ENCODE results near the gene ENOX1. TPM values are rescaled to one million over a fixed set of nuclear protein-coding genes. Genes with fewer than 3 reads are reported as not detected.

The ENOX1 gene
- total RNA-seq, 1 experiment from 2014 or later, result 1.5 TPM

DNA sequence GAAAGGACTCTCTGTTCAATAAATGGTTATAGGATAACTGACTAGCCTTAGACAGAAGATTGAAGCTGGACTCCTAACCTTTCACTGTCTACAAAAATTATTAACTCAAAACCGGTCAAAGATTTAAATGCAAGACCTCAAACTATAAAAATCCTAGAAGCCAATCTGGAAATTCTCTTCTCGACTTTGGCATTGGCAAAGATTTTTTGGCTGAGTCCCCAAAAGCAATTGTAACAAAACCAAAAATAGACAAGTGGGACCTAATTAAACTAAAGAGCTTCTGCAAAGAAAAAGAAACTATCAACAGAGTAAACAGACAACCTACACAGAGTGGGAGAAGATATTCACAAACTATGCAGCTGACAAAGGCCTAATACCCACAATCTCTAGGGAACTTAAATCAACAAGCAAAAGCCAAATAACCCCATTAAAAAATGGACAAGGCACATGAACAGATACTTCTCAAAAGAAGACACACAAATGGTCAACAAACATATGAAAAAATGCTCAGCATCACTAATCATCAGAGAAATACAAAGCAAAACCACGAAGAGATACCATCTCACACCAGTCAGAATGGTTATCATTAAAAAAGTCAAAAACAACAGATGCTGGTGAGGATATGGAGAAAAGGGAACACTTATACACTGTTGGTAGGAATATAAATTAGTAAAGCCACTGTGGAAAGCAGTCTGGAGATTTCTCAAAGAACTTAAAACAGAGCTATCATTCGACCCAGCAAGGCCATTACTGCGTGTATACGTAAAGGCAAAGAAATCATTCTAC lies 497.1 kb downstream of the ENOX1 start:
- DNase-seq, result no peak
- Mint-ChIP-seq H3K27me3 (ENCODE audit: unreplicated experiment) (no peaks in the 10 kb centered on the region), H3K9me3 (ENCODE audit: low read depth, unreplicated experiment) (no peaks in the 10 kb centered on the region)

GRCh38 chr13:43286751-43287150 lies 500.0 kb downstream of the ENOX1 start:
- intact Hi-C loops (cut with micrococcal nuclease; ENCODE audit: unreplicated experiment), result no loop called here
- H3K27ac Mint-ChIP-seq (ENCODE audit: unreplicated experiment), result no peak overlapping the region
- no TSS peak for BruUV-seq (replicated peaks)
- DNase-seq, result no peak
- no peak overlapping the region for H3K4me3 Mint-ChIP-seq (ENCODE audit: low read depth, unreplicated experiment)
- no peaks in the 10 kb centered on the region for H3K4me1 Mint-ChIP-seq (ENCODE audit: low read depth, unreplicated experiment)
- no peaks in the 10 kb centered on the region for H3K36me3 Mint-ChIP-seq (ENCODE audit: insufficient read depth, unreplicated experiment)
- H3K27me3 Mint-ChIP-seq (ENCODE audit: unreplicated experiment), result no peaks in the 10 kb centered on the region
- TF ChIP-seq, protein P1, sequence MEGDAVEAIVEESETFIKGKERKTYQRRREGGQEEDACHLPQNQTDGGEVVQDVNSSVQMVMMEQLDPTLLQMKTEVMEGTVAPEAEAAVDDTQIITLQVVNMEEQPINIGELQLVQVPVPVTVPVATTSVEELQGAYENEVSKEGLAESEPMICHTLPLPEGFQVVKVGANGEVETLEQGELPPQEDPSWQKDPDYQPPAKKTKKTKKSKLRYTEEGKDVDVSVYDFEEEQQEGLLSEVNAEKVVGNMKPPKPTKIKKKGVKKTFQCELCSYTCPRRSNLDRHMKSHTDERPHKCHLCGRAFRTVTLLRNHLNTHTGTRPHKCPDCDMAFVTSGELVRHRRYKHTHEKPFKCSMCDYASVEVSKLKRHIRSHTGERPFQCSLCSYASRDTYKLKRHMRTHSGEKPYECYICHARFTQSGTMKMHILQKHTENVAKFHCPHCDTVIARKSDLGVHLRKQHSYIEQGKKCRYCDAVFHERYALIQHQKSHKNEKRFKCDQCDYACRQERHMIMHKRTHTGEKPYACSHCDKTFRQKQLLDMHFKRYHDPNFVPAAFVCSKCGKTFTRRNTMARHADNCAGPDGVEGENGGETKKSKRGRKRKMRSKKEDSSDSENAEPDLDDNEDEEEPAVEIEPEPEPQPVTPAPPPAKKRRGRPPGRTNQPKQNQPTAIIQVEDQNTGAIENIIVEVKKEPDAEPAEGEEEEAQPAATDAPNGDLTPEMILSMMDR (IDR thresholded peaks at IDR 0.05; ENCODE audit: unreplicated experiment), result no peak
- H3K9me3 Mint-ChIP-seq (ENCODE audit: low read depth, unreplicated experiment), result no peaks in the 10 kb centered on the region
- CTCF ChIA-PET, result no interaction called here

More for the DNA sequence above, 497.1 kb downstream of the ENOX1 start:
- no TSS peak for BruUV-seq (replicated peaks)
- H3K27ac Mint-ChIP-seq (ENCODE audit: unreplicated experiment), result no peak overlapping the region
- CTCF ChIA-PET, result no interaction called here
- H3K36me3 Mint-ChIP-seq (ENCODE audit: insufficient read depth, unreplicated experiment), result no peaks in the 10 kb centered on the region
- no peaks in the 10 kb centered on the region for H3K4me1 Mint-ChIP-seq (ENCODE audit: low read depth, unreplicated experiment)
- TF ChIP-seq, protein P1 (IDR thresholded peaks at IDR 0.05; ENCODE audit: unreplicated experiment), result no peak
- no peak overlapping the region for H3K4me3 Mint-ChIP-seq (ENCODE audit: low read depth, unreplicated experiment)
- intact Hi-C loops (cut with micrococcal nuclease; ENCODE audit: unreplicated experiment), result no loop called here

DNA sequence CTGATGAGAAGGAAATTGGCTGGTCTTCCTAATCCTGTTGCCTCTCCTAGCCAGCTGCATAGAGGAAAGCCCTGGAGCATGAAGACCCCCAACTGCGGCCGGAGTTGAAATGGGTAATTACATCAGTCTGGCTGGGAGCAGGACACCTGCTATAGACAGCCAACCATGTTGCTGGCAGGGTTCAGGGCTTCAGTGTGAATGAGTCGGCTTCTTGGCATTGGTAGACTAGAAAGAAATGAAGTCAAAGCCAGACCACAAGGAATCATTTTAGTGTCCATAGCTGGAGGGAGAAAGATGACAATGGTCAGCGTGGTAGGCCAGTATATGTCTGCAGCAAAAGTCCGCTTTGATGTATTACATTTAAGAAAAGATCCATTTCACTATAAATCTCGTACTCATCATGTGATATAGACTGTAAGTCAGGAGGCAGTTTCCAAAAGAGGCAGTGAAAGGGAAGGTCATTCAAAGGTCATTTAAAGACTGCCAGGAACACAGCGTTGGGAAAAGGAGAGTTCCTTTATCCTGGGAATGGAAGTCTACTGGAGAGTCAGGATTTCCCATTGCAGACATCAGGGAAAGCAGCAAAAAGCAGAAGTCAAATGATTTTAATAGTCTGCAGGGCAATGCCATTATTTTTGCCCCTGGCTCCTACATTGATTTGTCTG lies 500.7 kb downstream of the ENOX1 start:
- Mint-ChIP-seq H3K9me3 (ENCODE audit: low read depth, unreplicated experiment) (no peaks in the 10 kb centered on the region), H3K4me3 (ENCODE audit: low read depth, unreplicated experiment) (no peak overlapping the region), H3K27ac (ENCODE audit: unreplicated experiment) (no peak overlapping the region), H3K4me1 (ENCODE audit: low read depth, unreplicated experiment) (no peaks in the 10 kb centered on the region), H3K36me3 (ENCODE audit: insufficient read depth, unreplicated experiment) (no peaks in the 10 kb centered on the region), H3K27me3 (ENCODE audit: unreplicated experiment) (no peaks in the 10 kb centered on the region)
- intact Hi-C loops (cut with micrococcal nuclease; ENCODE audit: unreplicated experiment), result no loop called here
- no TSS peak for BruUV-seq (replicated peaks)
- DNase-seq, result no peak
- CTCF ChIA-PET, result no interaction called here
- TF ChIP-seq, protein P1 (IDR thresholded peaks at IDR 0.05; ENCODE audit: unreplicated experiment), result no peak

DNA sequence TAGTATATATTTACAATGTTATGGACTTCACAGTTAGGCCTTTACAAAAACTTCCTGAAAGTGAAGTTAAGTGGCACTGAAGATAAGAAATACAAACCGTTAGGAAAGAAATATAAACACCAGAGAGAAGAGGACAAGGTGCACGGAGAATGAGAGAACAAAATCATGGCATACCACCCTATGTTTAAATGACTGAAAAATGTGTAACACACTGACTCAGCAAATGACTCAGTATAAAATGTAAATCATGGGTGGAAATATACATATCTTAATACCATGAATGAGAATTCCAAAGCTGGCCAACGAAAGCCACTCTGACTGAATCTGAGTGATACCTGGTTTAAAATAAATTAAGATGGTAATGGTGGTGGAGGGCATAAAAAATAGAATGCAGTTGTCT lies 502.6 kb downstream of the ENOX1 start:
- CTCF ChIA-PET, result no interaction called here
- no TSS peak for BruUV-seq (replicated peaks)

More for the DNA sequence above, 502.6 kb downstream of the ENOX1 start:
- no peak overlapping the region for H3K4me3 Mint-ChIP-seq (ENCODE audit: low read depth, unreplicated experiment)
- no peaks in the 10 kb centered on the region for H3K27me3 Mint-ChIP-seq (ENCODE audit: unreplicated experiment)
- no peak for DNase-seq
- TF ChIP-seq, protein P1 (IDR thresholded peaks at IDR 0.05; ENCODE audit: unreplicated experiment), result no peak
- no peaks in the 10 kb centered on the region for H3K36me3 Mint-ChIP-seq (ENCODE audit: insufficient read depth, unreplicated experiment)
- no peaks in the 10 kb centered on the region for H3K4me1 Mint-ChIP-seq (ENCODE audit: low read depth, unreplicated experiment)
- intact Hi-C loops (cut with micrococcal nuclease; ENCODE audit: unreplicated experiment), result no loop called here
- no peak overlapping the region for H3K27ac Mint-ChIP-seq (ENCODE audit: unreplicated experiment)
- no peaks in the 10 kb centered on the region for H3K9me3 Mint-ChIP-seq (ENCODE audit: low read depth, unreplicated experiment)
